Esophagus muscularis mucosa (tissue), 4 donors: ENCODE results near the gene FAM131B. TPM values are rescaled to one million over a fixed set of nuclear protein-coding genes. Genes with fewer than 3 reads are reported as not detected.
A peak's percentile ranks its signal among the peaks of the same experiment; 100 is the strongest.
"Not testable (repeated sequence)": the region's sequence is repeated elsewhere in the genome, so short reads cannot be mapped to it uniquely, and the experiment has no call there.

Source experiments
- DNase-seq: peaks from one replicate; pipeline ENCODE4 v3.0.0-alpha.2; 2017; ENCODE audit errors: extremely low spot score
- H3K27ac ChIP-seq, 4 donors: fragments of 200-600 bp; sonication (generic); replicated peaks in 1 of 4; 1 replicate in 3 of 4; 2 replicates in 1 of 4; pipeline ENCODE4 v1.5.1; 2016 to 2019; ENCODE audit warnings: mild to moderate bottlenecking in 1 of 4
- H3K27me3 ChIP-seq, 4 donors: fragments of 200-600 bp; sonication (generic); one replicate each; pipeline versions ENCODE4 v1.5.1 to v1.6.0; 2016 to 2019
- H3K36me3 ChIP-seq, 4 donors: fragments of 200-600 bp; sonication (generic); one replicate each; pipeline ENCODE4 v1.5.1; 2016 to 2019
- H3K4me1 ChIP-seq, 4 donors: fragments of 200-600 bp; sonication (generic); one replicate each; pipeline ENCODE4 v1.5.1; 2016 to 2019
- H3K4me3 ChIP-seq, 4 donors: fragments of 200-600 bp; sonication (generic); 1 replicate in 2 of 4; 2 replicates in 2 of 4; pipeline ENCODE4 v1.5.1; 2016 to 2019; ENCODE audit warnings: mild to moderate bottlenecking in 4 of 4, moderate library complexity in 1 of 4
- H3K9me3 ChIP-seq, 4 donors: fragments of 200-600 bp; sonication (generic); 1 replicate in 3 of 4; 2 replicates in 1 of 4; pipeline ENCODE4 v1.5.1; 2016 to 2019
- CTCF ChIP-seq, 3 experiments: fragments of 200-600 bp in 2 of 3; fragments of 450-650 bp in 1 of 3; sonication (generic) in 2 of 3; IDR thresholded peaks; one replicate each; pipeline ENCODE4 v1.5.1; 2017 to 2019; ENCODE audit warnings: antibody characterized with exemption in 3 of 3, mild to moderate bottlenecking in 2 of 3, moderate library complexity in 1 of 3
- EP300 ChIP-seq: sonication (generic); formaldehyde crosslinking; IDR thresholded peaks from one replicate; pipeline ENCODE4 v1.6.1; 2017; ENCODE audit warnings: antibody characterized with exemption
- POLR2A ChIP-seq: fragments of 450-650 bp; IDR thresholded peaks from one replicate; pipeline ENCODE4 v1.6.1; 2017; ENCODE audit warnings: antibody characterized with exemption, moderate library complexity, mild to moderate bottlenecking, low read depth
- POLR2AphosphoS5 ChIP-seq, 2 donors: sonication (generic); formaldehyde crosslinking; IDR thresholded peaks; one replicate each; pipeline ENCODE4 v1.6.1; 2017; ENCODE audit warnings: antibody characterized with exemption in 2 of 2
- WGBS: methylation state at CpG from one replicate; pipeline ENCODE4 v1.1.5; 2018; 5-methylcytosine and 5-hydroxymethylcytosine counted together
- intact Hi-C: fragments of 100-400 bp; cut with DNase I; formaldehyde crosslinking; loops from one replicate; pipeline ENCODE4 v1.15.1; 2023
- total RNA-seq, 4 donors: library from RNA; depleted of rRNA; stranded (reverse); fragments of >200 nt; gene quantifications; one replicate each; pipeline versions ENCODE4 v1.1.0 to v1.2.1, GENCODE V29; 2016

The FAM131B gene
- total RNA-seq, 4 donors from 2014 or later = 0.42 to 2.0 (median 1.3) TPM

- peaks cover 7 to 32% (median 23%) of the 10 kb centered on the region in 4 donors for H3K36me3 ChIP-seq
- intact Hi-C loops = no loop called here
- no peak overlapping the region for H3K4me3 ChIP-seq
- TF ChIP-seq POLR2A (no peak), CTCF (IDR thresholded peaks at IDR 0.05) (no peak), POLR2AphosphoS5 (IDR thresholded peaks at IDR 0.05) (no peak), EP300 (no peak)
- DNase-seq = no peak
- no peaks in the 10 kb centered on the region for H3K27me3 ChIP-seq
- H3K9me3 ChIP-seq = no peaks in the 10 kb centered on the region
- peak overlapping the region in 1 of 4 donors; percentile 10 for H3K27ac ChIP-seq
- 88% methylated on average over 5 of the region's 6 CpGs for WGBS
- H3K4me1 ChIP-seq = peaks cover 46 to 63% (median 58%) of the 10 kb centered on the region in 4 donors
These were observed 32.3 kb upstream of the FAM131B start for GRCh38 chr7:143394777-143395176.

- H3K9me3 ChIP-seq = no peaks in the 10 kb centered on the region
- intact Hi-C loops = no loop called here
- no peak for DNase-seq
- H3K4me1 ChIP-seq = peaks cover 46 to 70% (median 65%) of the 10 kb centered on the region in 4 donors
- no peak overlapping the region for H3K4me3 ChIP-seq
- TF ChIP-seq POLR2AphosphoS5 (IDR thresholded peaks at IDR 0.05) = no peak
- TF ChIP-seq CTCF (IDR thresholded peaks at IDR 0.05) = no peak
- no peak for TF ChIP-seq EP300
- no peak for TF ChIP-seq POLR2A
- no peaks in the 10 kb centered on the region for H3K27me3 ChIP-seq
- peaks cover 14 to 39% (median 30%) of the 10 kb centered on the region in 4 donors for H3K36me3 ChIP-seq
- WGBS = 89% methylated on average over 6 of the region's 6 CpGs
- peak overlapping the region in 1 of 4 donors; percentile 100 for H3K27ac ChIP-seq
These were observed 31.6 kb upstream of the FAM131B start for GRCh38 chr7:143394068-143394467.

DNA sequence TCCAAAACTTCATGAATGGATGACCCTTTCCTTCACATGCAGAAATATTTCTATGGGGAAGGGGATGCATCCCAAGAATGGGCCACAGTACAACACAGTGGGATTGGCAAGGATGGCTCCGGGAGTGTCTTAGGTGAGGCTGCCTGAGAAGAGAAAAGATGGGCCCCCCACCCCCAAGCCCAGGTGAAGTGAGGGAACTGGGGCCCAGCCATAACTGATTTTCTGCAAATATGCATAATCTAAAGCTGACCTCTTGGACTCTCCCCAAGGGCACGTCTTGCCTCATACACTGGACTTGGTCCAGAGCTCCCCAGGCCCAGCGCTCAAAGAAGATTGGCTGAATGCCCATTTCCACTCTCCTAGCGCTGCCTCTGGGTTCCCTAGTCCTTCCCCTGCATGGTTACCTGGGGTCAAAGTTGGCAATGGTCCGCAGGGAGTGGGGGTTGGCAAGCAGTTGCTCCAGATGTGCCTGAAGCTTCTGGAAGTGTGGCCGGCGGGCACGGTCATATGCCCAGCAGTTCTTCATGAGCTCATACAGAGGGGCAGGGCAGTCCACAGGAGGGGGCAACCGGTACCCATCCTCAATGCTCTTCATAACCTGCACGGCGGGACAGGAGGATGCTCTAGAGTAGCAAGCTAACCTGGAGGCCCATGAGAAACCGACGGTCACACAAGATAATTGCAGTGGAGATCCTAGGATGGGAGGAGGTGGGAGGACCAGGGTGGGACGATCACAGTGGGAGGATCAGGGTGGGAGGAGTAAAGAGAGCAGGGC, 30.9 kb upstream of the FAM131B start:
- TF ChIP-seq CTCF (IDR thresholded peaks at IDR 0.05) = no peak
- no peaks in the 10 kb centered on the region for H3K9me3 ChIP-seq
- H3K4me1 ChIP-seq = peaks cover 46 to 76% (median 71%) of the 10 kb centered on the region in 4 donors
- H3K27me3 ChIP-seq = no peaks in the 10 kb centered on the region
- DNase-seq = no peak
- WGBS = 73% methylated on average over 10 of the region's 14 CpGs
- H3K27ac ChIP-seq = peak overlapping the region; percentile 100
- intact Hi-C loops = no loop called here
- H3K4me3 ChIP-seq = no peak overlapping the region
- H3K36me3 ChIP-seq = peaks cover 20 to 45% (median 36%) of the 10 kb centered on the region in 4 donors

- Histone ChIP-seq H3K4me3 (no peak overlapping the region), H3K4me1 (peaks cover 50 to 82% (median 77%) of the 10 kb centered on the region in 4 donors), H3K27me3 (no peaks in the 10 kb centered on the region), H3K9me3 (no peaks in the 10 kb centered on the region), H3K36me3 (peaks cover 26 to 51% (median 42%) of the 10 kb centered on the region in 4 donors), H3K27ac (peak overlapping the region; percentile 100)
- 92% methylated on average over 6 of the region's 6 CpGs for WGBS
- DNase-seq = no peak
- TF ChIP-seq CTCF (IDR thresholded peaks at IDR 0.05) (no peak), POLR2A (no peak), EP300 (no peak), POLR2AphosphoS5 (IDR thresholded peaks at IDR 0.05) (no peak)
- intact Hi-C loops = no loop called here
These were observed 30.4 kb upstream of the FAM131B start for GRCh38 chr7:143392875-143393266.

GRCh38 chr7:143392427-143392826, 29.9 kb upstream of the FAM131B start:
- intact Hi-C loops, H3K4me3 ChIP-seq, H3K27me3 ChIP-seq, H3K9me3 ChIP-seq, DNase-seq: not testable (repeated sequence)
- H3K36me3 ChIP-seq = peaks cover 27 to 56% (median 46%) of the 10 kb centered on the region in 4 donors
- 73% methylated on average over 8 of the region's 8 CpGs for WGBS
- peak overlapping the region; percentile 100 for H3K27ac ChIP-seq
- peaks cover 54 to 87% (median 81%) of the 10 kb centered on the region in 4 donors for H3K4me1 ChIP-seq
